HG03039 (cell line): ENCODE results near the gene CAP1.
A peak's percentile ranks its signal among the peaks of the same experiment; 100 is the strongest.
"Not testable (repeated sequence)": the region's sequence is repeated elsewhere in the genome, so short reads cannot be mapped to it uniquely, and the experiment has no call there.

ENCODE experiments used
- ATAC-seq: cut with Tn5 transposase; IDR thresholded peaks from one replicate; pipeline ENCODE4 v1.9.1; 2021; ENCODE audit warnings: mild to moderate bottlenecking, moderate library complexity; ENCODE audit not compliant: unreplicated experiment

CAP1 gene

GRCh38 chr1:40058097-40058452 lies 17.5 kb downstream of the CAP1 start:
- no peak for ATAC-seq

GRCh38 chr1:40058453-40059337 lies 18.2 kb downstream of the CAP1 start:
- ATAC-seq, result no peak

GRCh38 chr1:40059338-40059959 lies 18.9 kb downstream of the CAP1 start:
- ATAC-seq, result no peak

GRCh38 chr1:40059960-40060750 lies 19.6 kb downstream of the CAP1 start:
- no peak for ATAC-seq

- peak; percentile 70 for ATAC-seq
Measured at GRCh38 chr1:40064797-40065499, 24.4 kb downstream of the CAP1 start.

GRCh38 chr1:40067023-40067422 lies 26.5 kb downstream of the CAP1 start:
- no peak for ATAC-seq

GRCh38 chr1:40067851-40068250 lies 27.3 kb downstream of the CAP1 start:
- no peak for ATAC-seq

- no peak for ATAC-seq
Measured at GRCh38 chr1:40072142-40072541, 31.6 kb downstream of the CAP1 start.

- no peak for ATAC-seq
Measured at GRCh38 chr1:40073062-40073461, 32.5 kb downstream of the CAP1 start.

- no peak for ATAC-seq
Measured at GRCh38 chr1:40075266-40075665, 34.7 kb downstream of the CAP1 start.

GRCh38 chr1:40076895-40077312 lies 36.4 kb downstream of the CAP1 start:
- ATAC-seq, result no peak

- ATAC-seq, result no peak
Measured at GRCh38 chr1:40078512-40079333, 38.2 kb downstream of the CAP1 start.

GRCh38 chr1:40079774-40080400 lies 39.4 kb downstream of the CAP1 start:
- no peak for ATAC-seq

GRCh38 chr1:40081871-40082270 lies 41.3 kb downstream of the CAP1 start:
- no peak for ATAC-seq

GRCh38 chr1:40084750-40085149 lies 44.2 kb downstream of the CAP1 start:
- ATAC-seq, result not testable (repeated sequence)

GRCh38 chr1:40090652-40091355 lies 50.3 kb downstream of the CAP1 start:
- no peak for ATAC-seq

GRCh38 chr1:40092241-40092640 lies 51.7 kb downstream of the CAP1 start:
- no peak for ATAC-seq

- no peak for ATAC-seq
Measured at GRCh38 chr1:40092706-40093639, 52.4 kb downstream of the CAP1 start.
